NCI-H1694 treated with DMSO at 0.1 percent for 48 hours (cell line): ENCODE data around the gene COL4A6.

ENCODE experiments used
- DNase-seq: peaks from one replicate; lab custom pipeline; 2025; lab: John Stamatoyannopoulos, UW

COL4A6 gene

DNA sequence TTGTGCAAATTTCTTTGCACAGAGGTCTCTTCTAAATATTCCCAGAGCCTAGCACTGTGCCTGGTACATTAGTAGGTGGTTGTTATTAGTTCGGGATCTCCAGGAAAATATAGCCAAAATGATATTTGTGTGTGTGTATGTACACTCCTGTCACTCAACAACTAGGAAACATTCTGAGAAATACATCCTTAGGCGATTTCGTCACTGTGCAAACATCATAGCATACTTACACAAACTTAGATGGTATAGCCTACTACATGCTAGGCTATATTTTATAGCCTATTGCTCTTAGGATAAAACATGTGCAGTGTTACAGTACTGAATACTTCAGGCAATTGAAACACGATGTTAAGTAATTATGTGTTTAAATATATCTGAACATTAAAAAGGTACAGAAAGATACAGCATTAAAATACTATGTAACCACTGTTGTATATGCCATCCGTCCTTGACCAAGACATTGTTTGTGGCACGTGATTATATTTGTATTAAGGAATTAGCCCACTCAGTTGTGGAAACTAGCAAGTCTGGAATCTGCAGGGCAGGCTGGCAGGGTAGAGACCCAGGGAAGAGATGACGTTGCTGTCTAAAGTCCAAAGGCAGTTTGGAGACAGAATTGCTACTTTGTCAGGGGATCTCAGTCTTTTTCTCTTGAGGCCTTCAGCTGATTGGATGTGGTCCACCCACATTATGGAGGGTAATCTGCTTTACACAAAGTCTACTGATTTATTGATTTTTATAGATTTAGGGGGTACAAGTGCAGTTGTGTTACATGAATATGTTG, 106.9 kb downstream of the COL4A6 start:
- DNase-seq: no peak

DNA sequence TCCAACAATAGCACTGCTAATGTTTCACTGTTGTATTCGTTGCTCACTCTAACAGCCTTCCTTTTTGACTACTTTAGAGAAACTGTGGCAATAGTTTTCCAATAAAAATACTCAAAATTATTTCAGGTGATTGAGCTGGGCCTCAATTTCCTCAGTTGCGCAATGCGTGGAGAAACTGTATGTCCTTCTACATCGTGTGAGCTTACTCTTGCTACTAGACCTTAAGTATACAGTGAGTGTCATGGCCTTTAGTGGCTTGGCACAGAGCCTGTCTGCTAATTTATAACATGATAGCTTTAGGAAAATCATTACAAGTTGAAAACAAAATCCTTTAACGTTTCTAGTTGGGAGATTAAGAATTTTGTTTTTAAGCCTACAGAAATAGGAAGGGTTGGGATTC, 114.5 kb downstream of the COL4A6 start:
- DNase-seq: no peak

DNA sequence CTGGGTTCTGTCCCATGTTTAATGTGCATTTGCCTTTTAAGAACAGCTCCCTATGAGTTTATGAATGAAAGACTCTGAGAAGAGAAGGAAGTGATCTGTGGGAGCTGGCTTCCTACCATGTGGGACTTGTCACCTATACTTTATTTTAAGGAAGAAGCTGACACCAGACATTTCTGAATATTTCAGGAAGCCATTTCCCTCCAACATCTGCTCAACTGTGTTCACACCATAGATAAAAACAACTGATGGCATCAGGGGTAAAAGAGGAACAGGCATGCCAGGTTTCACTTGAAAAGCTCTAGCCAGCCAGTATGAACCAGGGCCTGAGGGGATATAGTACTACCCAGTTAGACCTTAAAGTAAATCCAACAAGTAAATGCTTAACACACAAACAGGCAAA, 116.0 kb downstream of the COL4A6 start:
- DNase-seq: no peak

DNA sequence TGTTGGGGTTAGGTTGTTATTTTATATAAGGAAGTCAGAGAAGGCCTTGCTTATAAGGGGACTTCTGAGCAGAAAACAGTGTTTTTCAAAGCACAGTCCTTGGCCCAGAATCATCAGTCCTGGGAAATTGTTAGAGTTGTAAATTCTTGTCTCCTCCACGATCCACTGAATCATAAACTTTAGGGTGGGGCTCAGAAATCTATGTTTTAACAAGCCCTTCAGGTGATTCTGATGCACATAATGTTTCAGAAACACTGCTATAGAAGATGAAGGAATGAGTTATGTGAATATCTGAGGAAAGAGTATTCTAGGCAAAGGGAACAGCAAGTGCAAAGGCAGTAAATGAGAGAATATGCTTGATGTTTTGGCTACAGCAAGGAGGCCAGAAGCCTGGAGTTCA, 121.8 kb downstream of the COL4A6 start:
- DNase-seq: no peak

DNA sequence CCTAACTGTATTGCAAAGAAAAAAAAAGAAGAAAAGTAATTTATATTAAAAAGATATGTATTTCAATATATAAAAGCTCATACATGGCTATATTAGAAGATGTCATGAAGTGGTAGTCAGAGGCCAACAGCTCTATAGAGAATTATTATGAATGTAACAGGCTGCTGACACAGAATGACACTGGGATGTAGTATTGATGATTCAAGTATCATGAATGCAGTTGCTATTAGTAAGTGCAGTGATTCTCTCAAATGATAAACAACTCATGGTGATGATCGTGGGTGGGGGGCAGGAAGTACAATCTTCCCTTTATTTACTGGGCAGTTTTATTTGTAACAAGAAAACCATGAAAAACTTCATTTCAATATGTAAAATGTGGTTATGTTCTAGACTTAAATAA, 124.6 kb downstream of the COL4A6 start:
- DNase-seq: no peak

DNA sequence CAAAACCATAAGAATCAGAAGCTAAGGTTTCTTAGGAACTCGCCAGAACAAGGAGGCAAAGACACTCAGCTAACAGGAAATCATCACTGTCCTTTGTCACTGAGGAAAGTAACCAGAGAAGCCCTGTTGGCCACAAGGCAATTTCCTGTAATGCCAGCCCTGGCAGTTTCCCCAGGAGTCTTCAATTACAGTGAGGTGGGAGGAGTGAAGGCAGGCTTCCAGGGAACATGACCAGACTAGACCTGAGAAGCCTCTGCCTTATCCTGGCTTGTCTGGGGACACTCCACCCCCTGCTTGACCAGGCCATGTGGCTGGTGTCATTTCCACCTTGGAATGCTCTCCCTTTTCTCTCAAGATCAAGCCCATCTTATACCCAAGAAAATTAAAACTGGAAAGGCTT, 125.3 kb downstream of the COL4A6 start:
- no peak for DNase-seq

DNA sequence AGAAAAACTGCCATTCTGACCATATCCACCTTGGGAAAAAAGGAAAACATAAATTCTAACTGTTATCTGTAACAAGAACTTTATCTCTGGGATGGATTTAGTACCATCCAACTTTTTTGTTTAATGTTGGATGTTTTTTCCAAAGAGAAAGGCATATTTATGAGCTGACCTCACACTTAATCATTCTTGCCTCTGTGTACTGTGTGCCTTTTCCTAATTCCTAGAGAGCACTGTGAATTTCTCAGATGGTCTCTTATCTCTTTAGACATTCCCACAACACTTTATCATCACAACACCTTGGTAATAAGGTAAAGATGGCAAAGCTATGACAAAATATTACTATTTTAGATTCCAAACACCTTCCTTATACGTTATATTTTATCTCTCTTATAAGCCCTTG, 126.2 kb downstream of the COL4A6 start:
- no peak for DNase-seq

DNA sequence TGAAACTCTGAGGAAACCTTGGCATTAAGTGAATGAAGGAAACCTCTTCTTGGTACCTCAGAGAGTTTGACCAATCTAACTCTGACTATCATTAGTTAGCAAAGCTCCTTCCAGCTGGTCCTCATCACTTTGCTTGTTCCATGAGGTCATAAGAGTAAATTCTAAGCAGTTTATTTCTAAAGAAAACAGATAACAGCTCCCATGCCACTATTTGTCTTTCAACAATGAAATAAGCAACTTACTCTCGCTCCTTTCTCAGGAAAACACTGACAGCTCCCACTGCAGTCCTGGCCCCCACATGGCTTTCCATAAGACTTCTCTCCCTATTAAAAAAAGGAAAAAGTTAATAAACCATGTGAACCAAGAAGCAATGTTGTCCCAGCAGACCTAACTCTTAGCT, 127.7 kb downstream of the COL4A6 start:
- no peak for DNase-seq

DNA sequence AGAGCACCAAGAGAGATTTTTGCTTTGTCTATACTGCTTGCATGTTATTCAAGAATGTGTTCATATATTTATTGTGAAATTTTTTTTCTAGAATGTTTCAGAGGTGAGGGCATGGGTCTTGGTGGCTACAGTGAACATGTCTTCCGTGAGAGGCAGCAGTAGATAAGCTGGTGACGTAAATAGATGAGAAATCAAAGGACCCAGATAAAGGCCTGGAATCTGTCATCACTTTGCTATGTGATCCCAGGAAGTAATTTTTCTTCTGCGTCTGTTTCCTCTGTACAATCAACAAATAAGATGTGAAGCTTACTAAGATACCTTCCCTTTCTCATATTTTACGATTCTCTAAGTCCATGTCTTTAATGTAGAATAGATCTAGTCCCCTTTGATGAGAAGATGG, 129.1 kb downstream of the COL4A6 start:
- DNase-seq: no peak

DNA sequence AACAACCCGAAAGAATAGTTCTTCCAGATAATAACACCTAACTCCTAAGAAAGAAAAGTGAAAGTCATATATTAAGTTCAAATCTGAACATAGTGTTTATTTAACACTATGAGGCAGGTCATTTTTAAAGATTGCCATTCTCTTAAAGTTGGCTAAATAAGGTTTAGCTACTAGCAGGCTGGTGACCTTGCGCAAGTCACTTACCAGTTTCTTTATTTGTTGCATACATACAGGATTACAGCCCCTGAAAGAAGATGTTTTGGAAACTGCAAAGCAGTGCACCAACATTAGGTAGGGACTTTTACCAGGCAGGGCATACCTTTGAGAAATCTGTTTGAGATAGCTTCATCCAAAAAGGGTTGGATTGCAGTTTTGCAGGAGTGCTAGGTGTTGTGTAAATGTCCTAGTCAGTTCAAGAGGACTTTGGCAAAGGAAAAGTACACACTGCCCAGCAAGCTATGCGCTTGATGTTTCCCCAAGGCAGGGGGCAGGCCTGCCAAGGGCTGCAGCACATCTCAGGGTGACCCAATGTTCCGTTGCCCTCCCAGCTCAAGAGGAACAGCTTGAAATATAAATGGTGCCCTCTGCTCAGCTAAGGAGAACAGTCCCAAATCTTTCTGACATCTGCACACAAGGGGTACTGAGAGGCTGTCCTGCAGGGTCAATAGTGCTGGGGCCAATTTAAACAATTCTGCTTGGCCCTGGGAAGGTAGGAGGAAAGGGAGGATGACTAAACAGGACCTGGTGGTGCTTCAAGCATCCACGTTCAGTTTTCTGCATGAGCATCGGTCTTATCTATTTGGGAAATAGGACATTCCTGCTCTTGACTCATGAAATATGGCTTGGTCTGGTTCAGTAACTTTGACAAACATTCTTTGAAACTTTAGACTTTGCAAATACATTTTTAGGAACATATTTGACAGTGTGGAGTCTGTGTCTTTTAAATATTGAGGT, 130.8 kb downstream of the COL4A6 start:
- no peak for DNase-seq

DNA sequence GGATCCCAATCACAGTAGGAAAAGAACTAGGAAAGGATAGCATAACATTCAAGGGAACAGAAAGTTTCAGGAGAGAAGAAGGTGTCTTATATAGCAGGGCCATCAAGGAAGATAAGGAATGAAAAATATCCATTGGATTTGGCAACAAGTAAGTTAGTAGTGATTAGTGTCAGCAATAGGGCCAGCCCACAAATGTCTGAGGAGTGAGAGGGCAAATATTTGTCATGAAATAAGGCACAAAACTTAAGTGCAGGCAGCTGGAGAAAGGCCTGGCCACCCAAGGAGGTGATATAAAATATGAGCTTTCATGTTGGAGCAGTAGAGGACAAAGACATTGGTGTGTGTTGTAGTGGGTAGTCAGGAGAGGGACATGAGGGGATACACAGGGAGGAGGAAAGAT, 132.1 kb downstream of the COL4A6 start:
- DNase-seq: no peak

DNA sequence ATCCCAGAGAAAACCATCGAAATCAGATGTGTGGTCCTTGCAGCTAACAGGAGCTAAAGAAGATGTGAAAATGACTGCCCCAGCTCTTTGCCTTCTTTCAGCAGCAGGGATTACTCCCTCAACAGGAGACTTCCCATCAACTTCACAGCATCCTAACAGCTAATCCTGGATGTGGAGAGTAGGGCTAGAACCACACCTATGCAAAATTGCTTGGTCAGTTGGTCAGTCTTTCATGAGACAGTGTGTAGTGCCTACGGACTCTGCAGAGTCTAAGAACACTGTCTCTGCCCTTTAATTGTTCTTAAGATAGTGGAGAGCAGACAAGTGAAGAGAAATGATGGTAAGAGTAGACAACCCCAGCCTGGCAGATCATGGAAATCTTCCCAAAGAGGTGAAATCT, 133.5 kb downstream of the COL4A6 start:
- DNase-seq: no peak

DNA sequence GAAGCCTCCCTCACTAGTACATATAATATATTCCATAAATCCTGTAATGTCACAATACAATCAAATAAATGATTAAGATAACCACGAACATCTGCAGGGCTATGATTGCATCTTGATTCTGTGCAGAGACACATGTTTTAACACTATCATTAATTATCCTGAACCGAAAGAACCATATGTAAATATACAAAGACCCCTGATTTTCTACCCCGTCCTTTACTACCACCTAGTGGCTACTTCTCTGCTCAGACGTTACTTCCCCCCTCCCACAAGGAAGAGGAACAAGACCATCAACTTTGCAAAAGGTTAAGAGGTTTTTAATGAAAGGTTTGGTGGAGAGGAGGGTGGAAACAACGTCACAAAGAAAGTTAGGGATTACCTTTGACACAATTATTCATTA, 134.0 kb downstream of the COL4A6 start:
- DNase-seq: peak; percentile 52

DNA sequence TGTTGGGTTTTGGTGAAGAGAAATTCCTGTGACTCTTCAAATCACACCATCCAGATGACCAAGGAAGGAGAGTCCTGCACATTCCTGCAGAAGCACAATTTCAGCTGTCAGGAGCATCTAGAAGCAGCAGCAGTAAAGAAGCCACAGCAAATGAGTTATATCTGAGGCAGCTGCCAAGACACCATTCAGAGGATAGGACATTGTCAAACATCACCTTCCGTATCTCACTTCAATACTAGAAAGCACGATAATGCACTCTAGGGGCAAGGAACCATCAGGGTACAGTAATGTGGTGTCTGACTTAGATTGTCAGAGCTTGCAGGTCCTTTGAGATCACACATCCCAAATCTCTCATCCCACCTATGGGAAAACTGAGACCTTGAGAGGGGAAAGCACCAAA, 134.5 kb downstream of the COL4A6 start:
- no peak for DNase-seq

DNA sequence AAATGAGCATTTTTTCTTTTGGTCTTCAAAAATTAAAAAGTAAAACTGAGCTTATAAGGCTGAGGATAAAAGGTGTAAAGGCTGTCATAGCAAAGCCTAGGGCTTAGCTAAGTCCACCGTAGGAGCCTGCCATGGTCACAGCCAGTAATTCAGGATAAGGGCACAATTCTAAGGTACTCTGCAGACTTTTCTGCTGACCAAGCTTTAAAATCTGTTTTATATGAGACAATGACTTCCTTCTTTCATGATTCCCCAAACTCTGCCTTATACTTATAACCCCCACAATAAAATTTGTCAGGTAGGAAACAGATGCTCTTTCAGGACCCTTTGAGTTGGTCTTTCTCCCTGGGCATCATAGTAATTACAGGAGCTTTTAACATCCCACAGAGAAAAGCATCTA, 138.5 kb downstream of the COL4A6 start:
- no peak for DNase-seq

DNA sequence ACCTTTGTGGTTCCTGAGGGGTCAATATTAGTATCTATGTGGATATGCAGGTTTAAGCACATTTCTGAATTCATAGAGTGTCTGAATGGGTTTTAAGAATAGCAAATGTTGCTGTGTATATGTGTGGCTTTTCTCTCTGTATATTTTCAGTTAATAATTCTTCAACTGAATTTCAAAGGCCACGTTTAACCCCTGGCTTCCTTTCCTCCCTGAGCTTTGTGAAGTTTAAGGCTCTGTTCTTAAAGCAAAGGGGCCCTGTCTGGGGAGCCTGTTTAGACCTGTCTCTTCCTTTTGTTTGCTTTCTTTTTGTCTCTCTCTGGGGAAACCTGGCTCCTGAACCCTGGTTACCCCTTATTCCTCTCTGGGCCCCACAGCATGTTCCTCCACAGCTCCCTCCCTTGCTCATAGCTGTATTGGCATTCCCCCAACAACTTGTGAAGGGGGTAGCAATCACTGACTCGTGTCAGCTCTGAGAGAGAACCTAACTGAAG, 139.1 kb downstream of the COL4A6 start:
- no peak for DNase-seq

DNA sequence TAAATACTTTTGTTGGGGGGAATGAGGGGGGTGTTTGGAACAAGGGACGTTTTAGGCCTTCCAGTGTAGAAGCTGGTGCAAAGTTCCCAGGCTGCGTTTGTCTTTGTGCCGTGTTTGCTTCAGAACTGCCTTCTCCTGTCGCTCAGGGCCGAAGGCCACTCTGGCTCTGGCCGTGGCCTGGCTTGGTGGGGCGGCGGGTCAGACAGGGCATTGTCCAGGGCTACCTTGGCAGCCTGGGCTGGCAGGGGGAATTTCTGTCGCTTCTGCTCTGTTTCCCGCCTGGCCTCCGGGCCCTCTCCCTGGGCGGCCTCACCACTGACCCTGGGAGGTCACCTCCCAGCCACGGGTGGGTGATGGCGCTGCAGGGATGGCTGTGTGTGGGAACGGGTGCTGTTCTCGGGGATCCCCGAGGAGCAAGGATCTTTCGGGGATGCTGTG, 140.0 kb downstream of the COL4A6 start:
- no peak for DNase-seq

DNA sequence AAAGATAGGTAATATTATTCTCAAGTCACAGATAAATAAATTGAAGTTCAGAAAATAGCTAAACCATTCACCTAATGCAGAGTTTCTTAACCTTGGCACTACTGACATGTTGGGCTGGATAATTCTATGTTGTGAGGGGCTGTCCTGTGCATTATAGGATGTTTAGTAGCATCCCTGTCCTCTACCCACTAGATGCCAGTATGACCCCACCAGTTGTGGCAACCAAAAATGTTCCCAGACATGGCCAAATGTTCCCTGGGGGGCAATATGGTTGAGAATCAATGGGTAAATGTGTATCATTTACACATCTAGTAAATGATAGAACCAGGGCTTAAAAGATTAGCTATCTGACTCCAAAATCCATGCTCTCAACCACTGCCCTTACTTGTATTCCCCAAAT, 140.9 kb downstream of the COL4A6 start:
- no peak for DNase-seq

DNA sequence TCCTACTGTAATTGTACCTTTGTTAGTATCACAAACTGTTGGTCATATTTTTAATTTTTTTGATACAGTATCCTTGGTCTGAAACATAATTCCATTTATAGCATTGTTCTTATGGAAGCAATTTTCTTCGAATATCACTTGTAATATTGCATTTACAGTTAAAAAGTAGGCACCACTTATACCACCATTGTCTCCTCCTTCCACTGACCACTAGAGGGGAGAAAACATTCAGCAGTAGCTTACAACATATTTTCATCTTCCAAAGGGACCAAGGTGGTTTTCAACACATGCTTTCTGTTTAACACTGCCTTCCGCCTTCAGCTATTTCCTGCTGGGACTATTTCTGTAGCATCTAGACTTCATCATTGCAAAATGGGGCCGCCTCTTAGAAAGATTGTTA, 146.2 kb downstream of the COL4A6 start:
- DNase-seq: no peak

DNA sequence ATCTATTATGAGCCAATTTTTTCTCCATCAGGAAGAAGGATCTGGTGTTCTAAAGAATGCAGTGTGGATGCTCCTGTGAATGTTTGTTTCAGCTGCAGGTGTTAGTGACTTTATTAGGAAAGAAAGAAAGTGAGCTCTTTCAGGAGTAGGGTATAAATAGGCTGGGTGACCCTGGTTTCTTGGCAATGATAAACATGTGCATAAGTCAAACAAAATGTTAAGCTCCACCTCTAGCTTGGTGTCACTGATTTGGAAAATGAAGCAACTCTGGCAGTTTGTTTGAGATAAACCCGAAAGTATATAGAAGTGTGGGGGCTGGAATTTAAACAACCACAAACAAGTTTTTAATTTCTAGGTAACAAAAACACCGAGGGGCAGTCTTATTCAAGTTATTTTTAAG, 152.3 kb downstream of the COL4A6 start:
- DNase-seq: no peak

DNA sequence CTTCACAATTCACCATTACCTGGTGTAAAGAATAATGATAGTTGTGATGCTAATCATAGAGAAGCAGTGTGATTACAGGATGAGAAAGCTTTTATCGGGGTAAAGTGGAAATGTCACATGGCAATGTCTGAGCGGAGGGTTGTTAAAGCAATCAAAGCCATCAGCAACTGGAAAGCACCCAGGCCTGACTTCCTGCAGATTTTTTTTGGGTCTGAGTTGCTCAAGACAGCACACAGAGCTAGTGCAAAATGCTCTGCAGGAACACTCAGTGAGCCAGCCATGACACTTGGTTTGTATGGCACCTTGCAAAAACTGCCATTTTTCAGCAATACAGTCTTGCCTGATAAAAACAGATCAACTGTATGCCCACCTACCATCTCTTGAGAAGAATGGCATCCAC, 152.9 kb downstream of the COL4A6 start:
- DNase-seq: no peak

DNA sequence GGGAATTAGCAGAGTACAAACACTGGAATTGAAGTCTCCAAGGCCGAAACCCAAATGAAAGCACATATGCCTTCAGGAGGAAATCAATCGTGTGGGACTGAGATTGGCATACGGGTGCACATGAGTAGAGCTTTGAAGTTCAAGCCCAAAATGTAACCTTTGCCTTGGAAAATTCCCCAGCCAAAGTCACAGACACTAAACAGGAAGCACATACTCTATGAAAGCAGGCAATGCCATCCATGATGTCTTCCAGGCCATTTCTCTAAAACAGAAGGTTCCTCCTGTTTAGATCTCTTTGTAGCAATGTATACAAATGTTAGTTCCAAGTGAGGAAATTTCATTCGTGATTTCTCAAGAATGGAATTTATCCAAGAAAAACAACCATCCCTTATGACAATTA, 162.5 kb downstream of the COL4A6 start:
- no peak for DNase-seq

DNA sequence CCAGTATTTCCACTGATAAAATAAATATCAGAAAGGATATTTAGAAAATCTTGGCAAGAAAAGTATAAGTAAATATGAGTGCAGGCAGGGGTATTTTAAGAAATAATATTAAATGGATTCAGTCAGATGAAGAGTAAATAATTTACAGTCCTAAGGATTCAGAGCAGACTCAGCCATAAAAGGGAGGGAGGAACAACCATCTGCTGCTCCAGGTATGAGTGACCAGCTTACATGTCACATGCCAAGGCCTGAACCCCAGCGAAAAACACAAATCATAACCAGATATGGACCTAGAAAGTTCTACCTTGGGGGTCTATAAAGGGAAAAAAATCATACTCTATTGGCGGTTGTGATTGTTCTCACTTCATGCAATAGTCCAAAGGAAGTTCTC, 166.8 kb downstream of the COL4A6 start:
- DNase-seq: no peak
